ENCODE data around the gene NUP155.

DNA sequence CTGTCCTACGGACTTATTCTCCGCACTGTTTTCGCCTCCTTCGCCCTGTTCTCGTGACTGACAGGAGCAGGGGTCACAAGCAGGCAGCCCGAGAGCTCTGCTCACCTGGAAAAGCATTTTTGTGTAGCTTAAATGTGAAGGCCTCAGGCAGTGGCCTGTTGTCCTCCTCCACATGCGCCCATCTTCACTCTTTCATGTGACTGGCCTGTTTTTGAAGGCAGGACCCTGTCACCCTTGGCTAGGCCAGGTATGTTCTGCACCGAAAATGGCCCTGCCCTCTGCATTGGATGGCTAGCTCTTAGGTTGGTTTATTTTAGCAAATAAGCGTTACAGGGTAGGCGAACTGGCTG, 121.1 kb downstream of the NUP155 start:
- TF ChIP-seq, protein P1, sequence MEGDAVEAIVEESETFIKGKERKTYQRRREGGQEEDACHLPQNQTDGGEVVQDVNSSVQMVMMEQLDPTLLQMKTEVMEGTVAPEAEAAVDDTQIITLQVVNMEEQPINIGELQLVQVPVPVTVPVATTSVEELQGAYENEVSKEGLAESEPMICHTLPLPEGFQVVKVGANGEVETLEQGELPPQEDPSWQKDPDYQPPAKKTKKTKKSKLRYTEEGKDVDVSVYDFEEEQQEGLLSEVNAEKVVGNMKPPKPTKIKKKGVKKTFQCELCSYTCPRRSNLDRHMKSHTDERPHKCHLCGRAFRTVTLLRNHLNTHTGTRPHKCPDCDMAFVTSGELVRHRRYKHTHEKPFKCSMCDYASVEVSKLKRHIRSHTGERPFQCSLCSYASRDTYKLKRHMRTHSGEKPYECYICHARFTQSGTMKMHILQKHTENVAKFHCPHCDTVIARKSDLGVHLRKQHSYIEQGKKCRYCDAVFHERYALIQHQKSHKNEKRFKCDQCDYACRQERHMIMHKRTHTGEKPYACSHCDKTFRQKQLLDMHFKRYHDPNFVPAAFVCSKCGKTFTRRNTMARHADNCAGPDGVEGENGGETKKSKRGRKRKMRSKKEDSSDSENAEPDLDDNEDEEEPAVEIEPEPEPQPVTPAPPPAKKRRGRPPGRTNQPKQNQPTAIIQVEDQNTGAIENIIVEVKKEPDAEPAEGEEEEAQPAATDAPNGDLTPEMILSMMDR (IDR thresholded peaks at IDR 0.05): no peak
- no peak for TF ChIP-seq POLR2A (IDR thresholded peaks at IDR 0.05)

Measured in uterus (tissue), 2 donors.